GM21360 (cell line): Measurements from ENCODE around the gene BASP1.
"Not testable (repeated sequence)": the region's sequence is repeated elsewhere in the genome, so short reads cannot be mapped to it uniquely, and the experiment has no call there.

Source experiments
- ATAC-seq: cut with Tn5 transposase; IDR thresholded peaks from one replicate; pipeline ENCODE4 v1.9.1; 2021; ENCODE audit warnings: mild to moderate bottlenecking, moderate library complexity; ENCODE audit not compliant: unreplicated experiment

Gene BASP1

DNA sequence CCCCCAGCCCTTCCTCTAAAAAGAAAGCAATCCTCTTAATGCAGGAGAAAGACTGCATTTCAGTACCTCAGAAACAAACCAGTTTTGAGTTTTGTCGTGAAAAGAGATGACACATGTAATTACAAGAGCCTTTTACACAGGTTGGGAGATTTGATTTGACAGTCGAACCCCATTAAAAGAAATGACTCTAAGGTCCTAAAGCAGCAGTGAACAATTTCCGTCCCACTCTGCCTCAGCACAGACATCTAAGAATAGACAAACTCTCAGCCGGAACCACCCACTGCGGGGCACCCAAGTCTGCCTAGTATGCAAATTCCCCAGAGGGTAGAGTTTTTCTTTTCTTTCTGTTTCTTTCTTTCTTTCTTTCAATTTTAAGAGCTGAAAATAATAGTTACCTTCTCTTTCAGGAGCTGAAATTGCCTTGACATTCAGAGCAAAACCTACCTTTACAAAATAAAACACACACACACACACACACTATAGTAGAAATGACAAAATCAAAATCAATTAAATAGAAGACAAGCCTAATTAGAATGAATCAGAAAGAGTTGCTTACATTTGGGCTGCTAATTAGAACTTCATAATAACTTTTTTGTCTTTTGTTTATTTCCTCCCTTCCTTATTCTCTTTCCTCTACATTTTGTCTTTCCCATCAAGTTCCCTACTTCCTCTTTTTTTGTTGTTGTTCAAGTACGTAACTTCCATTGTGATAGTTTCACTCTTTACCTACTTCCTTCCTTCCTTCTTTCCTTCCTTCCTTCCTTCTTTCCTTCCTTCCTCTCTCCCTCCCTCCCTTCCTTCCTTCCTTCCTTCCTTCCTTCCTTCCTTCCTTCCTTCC is 65.1 kb downstream of the BASP1 start:
- ATAC-seq: peak; percentile 98

DNA sequence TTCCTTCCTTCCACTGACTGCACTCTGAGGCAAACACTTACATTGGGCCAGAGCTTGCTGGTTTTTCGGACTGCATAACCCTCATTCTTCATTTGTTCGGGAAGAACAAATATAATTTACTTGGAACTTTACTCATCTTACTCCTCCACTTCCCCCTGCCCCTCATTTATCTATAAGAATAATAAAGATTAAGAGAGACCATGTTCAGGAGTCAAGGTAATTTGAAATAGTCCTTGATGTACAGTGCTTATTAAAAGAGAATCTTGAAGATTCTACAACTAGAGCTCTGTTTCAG is 65.6 kb downstream of the BASP1 start:
- no peak for ATAC-seq

DNA sequence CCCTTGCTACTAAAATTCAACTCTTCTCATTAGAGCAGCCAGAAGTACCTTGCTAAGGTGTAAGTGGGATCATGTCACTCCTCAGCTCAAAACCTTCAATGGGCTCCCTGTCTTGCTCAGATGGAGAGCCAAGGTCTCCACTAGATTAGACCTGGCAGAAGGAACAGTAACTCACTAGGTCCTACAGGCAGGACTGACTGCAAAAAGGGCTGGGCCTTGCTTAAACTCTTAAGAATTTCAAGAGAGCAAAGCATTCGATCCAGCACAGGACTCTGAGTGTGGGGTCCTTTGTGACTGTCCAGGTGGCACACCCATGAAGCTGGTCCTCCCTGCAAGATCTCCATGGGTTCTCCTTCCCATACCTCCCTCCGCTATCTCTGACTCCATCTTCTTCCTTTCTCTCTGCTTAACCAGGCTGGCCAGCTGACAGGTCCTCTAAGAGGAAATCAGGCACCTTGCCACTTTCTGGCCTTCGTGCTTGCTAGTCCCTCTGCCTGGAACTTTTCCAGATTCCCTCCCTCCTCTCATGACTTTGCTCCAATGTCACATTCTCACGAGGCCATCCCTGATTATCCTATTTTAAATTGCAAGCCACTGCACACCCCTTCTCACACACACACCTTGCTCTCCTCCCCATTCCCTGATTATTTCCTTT is 70.2 kb downstream of the BASP1 start:
- no peak for ATAC-seq

DNA sequence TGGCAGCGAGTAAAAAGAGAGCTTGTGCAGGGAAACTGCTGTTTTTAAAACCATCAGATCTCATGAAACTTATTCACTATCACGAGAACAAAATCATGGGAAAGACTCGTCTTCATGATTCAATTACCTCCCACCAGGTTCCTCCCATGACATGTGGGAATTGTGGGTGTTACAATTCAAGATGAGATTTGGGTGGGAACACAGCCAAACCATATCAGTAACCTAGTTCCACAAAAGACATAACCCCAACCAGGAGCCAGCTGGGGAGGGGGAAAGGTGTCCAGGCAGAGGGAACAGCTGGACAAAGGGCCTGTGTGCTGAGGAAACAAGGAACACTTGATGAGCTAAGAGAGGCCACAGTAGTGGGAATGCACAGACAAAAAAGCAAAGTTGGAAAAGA is 71.1 kb downstream of the BASP1 start:
- ATAC-seq: no peak

DNA sequence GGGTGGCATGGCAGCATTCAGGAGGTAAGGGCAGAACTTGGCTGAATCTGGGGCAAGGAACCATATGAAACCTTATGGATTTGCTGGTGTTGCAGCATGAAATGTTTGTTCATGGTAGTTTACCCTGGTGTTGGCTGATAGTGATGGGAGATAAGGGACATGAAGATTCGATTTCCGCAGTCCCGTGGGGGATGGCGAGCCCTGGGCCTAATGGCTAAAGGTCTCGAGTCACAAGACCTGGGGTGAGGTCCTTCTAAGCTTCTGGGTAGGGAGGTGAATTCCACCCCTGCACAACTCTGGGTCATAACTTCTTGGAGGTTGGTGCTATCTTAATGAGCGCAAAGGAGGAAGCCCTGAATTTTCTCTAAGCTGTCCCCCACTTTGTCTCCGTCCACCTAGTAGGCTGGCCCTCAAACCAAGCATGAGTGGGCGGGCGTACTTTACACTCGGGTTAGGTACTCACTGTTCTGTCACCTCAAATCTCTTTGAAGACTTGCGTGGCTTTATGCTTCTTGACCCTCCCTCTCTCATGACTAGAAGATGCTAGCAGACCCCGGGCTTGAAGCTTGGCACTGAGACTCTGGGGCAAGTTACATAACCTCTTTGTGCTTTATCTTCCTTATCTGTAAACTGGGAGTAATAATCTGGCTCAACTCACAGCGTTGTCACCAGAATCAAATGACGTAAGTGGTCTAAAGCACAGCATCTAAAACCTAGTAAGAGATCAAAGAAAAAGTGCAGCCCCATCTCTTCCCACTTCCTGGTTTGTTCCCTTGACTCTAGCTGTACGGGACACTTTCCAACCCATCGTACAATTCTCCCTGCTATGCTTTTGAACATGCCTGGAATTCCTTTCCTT is 72.5 kb downstream of the BASP1 start:
- no peak for ATAC-seq

DNA sequence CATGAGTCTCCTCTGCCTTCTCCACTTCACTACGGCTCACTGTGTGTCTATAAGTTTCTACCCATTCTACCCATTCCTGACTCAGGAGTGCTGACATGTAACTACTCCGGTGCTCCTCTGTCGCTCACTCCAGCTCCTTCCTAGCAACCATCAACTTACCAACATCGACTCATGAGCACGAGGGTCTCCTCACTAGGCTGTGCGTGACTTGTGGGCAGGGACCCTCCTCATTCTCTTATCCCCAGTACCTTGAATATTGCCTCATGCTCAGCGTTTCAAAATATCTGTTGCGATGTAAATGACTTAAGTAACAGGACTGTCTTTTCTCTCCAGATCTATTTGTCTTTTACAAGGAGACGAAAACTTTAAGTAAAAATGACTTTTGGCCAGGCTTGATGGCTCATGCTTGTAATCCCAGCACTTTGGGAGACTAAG is 73.1 kb downstream of the BASP1 start:
- no peak for ATAC-seq

DNA sequence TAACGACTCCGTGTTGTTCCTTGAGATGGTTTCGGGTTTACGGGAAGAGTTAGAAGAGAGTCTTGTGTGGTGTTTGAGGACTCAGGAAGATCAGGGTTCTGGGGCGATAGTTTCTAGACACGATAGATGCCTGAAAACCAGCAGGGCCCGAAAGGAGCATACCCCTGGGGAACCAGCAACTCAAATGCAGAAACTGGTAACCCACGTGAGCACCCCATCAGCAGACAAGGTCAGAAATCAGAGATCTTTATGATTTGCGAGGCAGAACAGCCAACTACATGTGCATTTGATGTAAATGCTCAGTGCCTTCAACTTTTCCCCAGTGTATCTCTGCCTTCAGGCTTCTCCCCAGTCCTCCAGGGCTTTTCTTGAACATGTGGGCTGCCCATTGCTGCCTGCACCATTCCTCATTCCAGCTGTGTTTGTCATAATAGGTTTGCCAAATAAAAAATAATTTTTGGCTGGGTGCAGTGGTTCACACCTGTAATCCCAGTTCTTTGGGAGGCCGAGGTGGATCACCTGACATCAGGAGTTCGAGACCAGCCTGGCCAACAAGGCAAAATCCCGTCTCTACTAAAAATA is 75.1 kb downstream of the BASP1 start:
- ATAC-seq: no peak

DNA sequence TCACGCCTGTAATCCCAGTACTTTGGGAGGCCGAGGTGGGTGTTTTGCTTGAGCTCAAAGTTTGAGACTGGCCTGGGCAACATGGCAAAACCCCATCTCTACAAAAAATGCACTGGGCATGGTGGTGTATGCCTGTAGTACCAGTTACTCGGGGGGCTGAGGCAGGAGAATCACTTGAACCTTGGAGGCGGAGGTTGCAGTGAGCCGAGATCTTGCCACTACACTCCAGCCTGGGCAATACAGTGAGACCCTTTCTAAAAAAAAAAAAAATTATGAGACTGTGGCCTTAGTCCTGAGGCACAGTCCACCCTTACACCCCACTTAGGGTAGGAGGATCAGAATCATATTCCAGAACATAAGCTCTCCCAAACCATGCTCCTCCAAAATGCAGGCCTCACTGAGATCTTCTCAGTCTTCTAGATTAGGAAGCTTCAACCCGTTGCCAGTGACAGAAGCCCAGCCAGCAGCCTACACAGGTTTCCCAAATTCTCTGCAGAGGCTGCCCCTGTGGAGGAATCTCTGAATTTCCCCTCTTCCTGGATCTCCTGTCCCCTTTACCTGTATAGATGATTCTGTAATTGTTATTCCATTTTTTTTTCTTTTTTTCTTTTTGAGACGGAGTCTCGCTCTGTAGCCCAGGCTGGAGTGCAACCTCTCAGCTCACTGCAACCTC is 77.3 kb downstream of the BASP1 start:
- no peak for ATAC-seq

DNA sequence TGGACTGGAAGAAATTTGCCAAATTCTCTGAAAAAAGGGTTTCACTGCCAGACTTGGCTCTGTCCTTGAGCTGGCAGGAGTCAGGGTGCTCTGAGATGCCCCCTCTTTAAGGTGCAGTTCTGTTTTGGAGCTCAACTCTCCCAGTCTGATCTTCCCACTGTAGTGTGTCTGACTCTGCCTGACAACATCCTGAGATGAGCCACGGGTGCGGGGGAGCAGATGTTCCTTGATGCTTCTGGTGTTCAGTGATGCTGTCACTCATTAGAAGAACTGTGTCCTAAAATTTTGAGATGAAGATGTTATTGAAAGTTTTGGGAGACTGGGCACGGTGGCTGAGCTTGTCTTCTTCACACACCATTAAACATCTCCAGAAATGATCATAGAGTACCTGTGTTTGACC is 78.2 kb downstream of the BASP1 start:
- ATAC-seq: no peak

DNA sequence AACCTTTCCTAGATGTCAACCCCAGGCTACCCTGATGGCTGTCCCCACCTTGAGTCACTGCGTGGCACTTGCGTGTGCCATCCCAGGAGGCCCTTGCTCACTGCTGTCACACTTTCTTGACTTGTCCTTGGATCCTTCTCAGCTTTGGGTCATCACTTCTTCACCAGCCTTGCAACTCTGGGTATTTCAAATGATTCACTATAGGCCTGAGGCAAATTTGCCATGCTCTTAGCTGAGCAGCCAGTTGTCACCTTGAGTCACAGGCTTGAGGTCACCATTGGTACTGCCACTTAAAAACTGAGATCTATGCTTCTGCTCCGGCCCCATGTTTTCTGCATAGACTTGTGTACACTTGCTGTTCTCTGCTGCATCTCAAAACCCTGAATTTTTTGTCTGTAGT is 84.7 kb downstream of the BASP1 start:
- ATAC-seq: no peak

DNA sequence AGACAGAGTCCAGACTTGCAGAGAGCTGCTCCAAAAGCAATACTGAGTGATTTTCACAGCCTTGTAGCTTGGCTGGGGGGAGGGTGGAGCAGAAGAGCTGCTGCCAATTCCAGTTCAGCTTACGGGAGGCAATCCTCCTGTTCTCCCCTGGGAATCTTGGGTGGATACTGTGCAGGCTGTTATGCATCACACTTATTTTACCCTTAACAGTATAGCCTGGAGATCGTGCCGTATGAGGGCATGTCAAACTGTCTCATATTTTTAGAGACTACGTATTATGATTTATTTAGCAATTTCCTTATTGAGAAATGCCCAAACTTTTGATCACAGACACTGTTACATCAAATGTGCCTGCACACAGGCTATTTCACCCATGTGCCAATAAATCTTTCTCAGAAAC is 85.2 kb downstream of the BASP1 start:
- no peak for ATAC-seq

DNA sequence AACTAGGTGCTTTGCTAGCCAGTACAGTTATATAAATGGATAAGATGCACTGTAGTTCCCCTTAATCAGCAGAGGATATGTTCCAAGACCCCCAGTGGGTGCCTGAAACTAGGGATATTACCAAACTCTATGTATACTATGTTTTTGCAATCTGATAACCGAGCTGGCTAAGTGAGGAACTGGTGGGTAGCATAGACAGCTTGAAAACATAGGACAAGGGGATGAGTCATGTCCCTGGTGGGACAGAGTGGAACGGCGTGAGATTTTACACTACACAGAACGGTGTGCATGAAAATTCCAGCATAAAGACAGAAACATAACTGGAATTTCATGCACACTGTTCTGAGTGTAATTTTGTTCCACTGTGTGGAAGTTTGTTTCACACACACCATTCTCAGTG is 86.9 kb downstream of the BASP1 start:
- no peak for ATAC-seq

DNA sequence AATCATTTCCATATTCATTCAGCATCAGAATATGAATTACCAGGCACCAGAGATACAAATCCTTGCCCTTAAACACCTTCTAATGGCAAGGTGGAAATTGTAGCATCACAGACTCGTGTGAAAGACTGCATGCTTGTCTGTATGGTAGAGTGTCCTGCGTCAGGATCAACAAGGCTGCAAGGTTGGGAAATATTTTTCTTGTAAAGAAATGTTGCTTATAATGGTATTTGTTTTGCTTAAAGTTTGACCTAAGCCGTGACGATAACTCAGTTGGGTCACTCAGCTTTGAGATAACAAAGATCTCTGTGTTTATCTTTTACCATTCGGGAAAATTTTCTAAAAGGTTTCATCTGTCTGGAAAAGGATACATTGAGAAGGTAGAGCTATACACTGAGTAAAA is 87.6 kb downstream of the BASP1 start:
- no peak for ATAC-seq

DNA sequence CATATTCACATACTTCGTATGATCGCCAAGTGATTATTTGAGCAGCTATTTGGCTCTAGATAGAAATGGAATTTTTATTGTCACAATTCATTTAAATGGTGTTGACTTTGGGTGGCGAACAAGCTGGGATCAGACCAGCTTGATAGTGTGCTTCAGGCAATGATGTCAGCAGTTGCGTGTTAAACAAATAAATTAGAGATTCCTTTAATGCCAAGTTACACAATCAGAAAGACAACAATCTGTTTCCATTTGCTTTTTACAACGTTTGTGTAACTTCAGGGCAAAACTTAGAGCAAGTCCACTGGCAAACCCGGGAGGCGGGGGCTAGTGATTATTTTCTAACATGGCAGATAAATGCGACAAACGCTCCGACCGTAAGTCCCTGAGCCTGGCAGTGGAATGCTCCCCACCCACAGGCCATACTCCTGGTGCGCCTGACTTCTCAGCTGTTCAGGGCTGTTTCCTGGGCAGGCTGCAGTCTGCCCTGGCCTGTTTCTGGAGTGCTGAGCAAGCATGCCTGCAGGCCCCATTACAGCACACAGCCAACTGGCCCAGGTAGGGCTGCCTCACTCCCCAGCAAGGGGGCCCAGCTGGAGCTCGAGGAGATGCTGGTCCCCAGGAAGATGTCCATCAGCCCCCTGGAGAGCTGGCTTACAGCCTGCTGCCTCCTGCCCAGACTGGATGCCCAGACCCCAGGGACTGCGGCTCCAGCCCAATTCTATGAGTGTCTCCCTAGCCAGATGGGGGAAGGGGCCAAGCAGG is 88.7 kb downstream of the BASP1 start:
- ATAC-seq: no peak

DNA sequence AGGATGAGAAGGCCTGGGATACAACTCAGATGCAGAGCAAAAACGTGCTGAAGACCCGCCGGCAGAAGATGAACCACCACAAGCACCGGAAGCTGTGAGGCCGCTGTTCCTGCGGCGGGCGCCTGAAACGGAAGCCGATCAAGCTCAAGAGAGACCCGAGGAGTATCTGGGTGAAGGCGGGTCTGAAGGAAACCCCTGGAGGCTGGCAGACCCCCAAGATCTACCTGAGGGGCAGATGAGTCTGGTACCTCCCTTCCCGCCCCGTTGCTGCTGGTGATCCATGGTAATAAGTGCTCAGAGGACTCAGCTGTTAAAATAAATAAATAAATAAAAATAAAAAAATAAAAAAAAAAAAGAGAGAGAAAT is 89.3 kb downstream of the BASP1 start:
- ATAC-seq: no peak

DNA sequence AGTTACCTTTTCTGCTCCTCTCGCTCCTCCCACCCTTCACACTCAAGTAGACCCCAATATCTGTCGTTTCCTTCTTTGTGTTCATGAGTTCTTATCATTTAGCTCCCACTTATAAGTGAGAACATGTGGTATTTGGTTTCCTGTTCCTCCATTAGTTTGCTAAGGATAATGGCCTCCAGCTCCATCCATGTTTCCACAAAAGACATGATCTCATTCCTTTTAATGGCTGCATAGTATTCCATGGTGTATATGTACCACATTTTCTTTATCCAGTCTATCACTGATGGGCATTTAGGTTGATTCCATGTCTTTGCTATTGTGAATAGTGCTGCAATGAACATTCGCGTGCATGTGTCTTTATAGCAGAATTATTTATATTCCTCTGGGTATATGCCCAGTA is 90.0 kb downstream of the BASP1 start:
- not testable (repeated sequence) for ATAC-seq

DNA sequence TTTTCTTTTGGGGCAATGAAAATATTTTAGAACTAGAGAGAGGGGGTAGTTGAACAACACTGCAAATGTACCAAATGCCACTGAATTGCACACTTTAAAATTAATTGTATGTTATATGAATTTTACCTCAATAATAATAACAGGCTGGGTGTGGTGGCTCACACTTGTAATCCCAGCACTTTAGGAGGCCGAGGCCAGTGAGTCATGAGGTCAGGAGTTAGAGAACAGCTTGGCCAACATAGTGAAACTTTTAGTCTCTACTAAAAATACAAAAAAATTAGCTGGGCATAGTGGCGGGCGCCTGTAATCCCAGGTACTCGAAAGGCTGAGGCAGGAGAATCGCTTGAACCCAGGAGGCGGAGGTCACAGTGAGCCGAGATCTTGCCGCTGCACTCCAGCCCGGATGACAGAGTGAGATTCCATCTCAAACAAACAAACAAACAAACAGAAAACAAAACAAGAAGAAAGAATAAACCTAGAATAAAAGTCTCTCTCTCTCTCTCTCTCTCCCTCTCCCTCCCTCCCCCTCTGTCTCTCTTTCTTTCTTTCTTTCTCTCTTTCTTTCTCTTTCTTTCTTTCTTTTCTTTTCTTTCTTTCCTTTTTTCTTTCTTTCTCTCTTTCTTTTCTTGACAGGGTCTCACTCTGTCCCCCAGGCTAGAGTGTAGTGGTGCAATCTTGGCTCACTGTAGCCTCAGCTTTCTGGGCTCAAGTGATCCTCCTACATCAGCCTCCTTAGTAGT is 91.1 kb downstream of the BASP1 start:
- ATAC-seq: no peak

DNA sequence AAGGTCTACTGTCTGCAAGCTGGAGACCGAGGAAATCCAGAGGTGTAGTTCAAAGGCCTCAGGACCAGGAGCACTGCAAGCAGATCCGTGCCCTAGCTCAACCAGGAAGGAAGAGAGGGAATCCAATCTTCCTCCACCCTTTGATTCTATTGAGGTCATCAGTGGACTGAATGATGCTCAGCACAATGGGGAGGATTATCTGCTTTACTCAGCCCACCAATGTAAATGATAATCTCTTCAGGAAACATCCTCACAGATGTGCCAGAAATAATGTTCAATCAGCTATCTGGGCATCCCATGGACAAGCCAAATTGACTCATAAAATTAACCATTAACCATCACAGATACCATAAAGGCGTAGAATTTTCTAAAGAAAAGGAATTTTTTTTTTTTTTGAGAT is 92.0 kb downstream of the BASP1 start:
- no peak for ATAC-seq

DNA sequence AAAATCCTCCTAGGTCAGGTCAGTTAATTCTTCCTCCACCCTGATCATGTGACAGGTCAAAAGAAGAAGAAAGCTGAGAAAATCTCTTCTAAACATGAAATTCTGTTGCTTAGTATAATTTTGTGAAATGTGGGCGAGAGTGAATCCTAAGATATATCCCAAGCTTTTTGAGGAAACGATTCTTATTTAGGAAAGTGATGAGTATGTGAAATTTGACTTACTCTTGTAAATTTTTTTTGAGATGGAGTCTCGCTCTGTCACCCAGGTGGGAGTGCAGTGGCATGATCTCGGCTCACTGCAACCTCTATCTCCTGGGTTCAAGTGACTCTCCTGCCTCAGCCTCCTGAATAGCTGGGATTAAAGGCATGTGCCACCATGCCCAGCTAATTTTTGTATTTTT is 93.1 kb downstream of the BASP1 start:
- ATAC-seq: not testable (repeated sequence)

DNA sequence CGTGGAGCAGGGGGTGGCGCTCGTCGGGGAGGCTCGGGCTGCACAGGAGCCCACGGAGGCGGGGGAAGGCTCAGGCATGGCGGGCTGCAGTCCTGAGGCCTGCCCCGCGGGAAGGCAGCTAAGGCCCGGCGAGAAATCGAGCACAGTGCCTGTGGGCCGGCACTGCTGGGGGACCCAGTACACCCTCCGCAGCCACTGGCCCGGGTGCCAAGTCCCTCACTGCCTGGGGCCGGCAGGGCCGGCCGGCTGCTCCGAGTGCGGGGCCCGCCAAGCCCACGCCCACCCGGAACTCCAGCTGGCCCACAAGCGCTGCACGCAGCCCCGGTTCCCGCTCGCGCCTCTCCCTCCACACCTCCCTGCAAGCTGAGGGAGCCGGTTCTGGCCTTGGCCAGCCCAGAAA is 94.4 kb downstream of the BASP1 start:
- ATAC-seq: not testable (repeated sequence)
